ENCODE data around the gene NUP54.

The NUP54 gene

DNA sequence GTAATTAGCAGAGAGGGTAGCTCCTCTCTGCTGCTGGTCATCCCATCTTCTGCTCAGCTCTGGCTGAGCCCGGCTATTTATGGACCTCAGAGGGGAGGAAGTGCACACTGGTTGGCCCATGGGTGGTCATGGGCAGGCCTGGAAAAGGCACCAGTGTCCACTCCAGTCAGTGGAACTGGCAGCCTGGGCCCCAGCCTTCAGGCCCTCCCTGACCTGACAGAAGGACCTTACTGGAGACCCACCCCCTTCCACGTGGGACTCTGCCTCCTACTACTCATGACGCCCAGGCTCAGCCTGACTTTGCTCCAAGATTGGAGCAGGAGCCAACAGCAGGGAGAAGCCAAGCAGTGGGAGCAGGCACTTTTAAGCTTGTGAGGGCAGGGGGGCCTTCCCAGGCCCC is 81.7 kb downstream of the NUP54 start:
- no peak for DNase-seq

All from T-helper 1 cell (primary cell).